ENCODE measurements around the gene SLC25A41. TPM values are rescaled to one million over a fixed set of nuclear protein-coding genes. Genes with fewer than 3 reads are reported as not detected.

Gene SLC25A41
- polyA plus RNA-seq, 3 donors: not detected

- peaks cover 30 to 69% of the 10 kb centered on the region in 2 donors for H3K36me3 Mint-ChIP-seq
- Histone ChIP-seq H3K9me3 (replicated peaks in 1 of 2; ENCODE audit: control insufficient read depth in 1 of 2, insufficient read depth in 1 of 2, low read length in 2 of 2) (no peaks in the 10 kb centered on the region), H3K27me3 (ENCODE audit: control insufficient read depth in 2 of 2, insufficient read depth in 2 of 2, low read length in 2 of 2) (no peaks in the 10 kb centered on the region), H3K27ac (ENCODE audit: low read depth in 1 of 2, low read length in 2 of 2) (no peak overlapping the region), H3K4me3 (replicated peaks in 1 of 3; ENCODE audit: low read depth in 2 of 3, low read length in 3 of 3) (no peak overlapping the region), H2AFZ (ENCODE audit: insufficient read depth, low read depth, low read length, poor library complexity, severe bottlenecking) (no peak overlapping the region), H3K4me2 (replicated peaks; ENCODE audit: extremely low read depth, low read length, poor library complexity, severe bottlenecking) (no peak overlapping the region), H3K36me3 (replicated peaks in 1 of 2; ENCODE audit: control insufficient read depth in 1 of 2, insufficient read depth in 2 of 2, low read length in 2 of 2) (peaks cover 42 to 64% of the 10 kb centered on the region in 2 donors), H3K9ac (ENCODE audit: insufficient read depth, low read length, poor library complexity, severe bottlenecking) (no peak overlapping the region), H4K20me1 (ENCODE audit: insufficient read depth, low read length) (no peaks in the 10 kb centered on the region), H3K4me1 (ENCODE audit: control insufficient read depth in 1 of 2, insufficient read depth in 2 of 2, low read length in 2 of 2) (peaks cover 6 to 8% of the 10 kb centered on the region in 2 donors), H3K79me2 (ENCODE audit: insufficient read depth, low read length) (peaks cover 6% of the 10 kb centered on the region)
- peaks cover 14% of the 10 kb centered on the region for H3K4me1 Mint-ChIP-seq
- peaks cover 0 to 1% (median 0%) of the 10 kb centered on the region in 3 donors for H3K27me3 Mint-ChIP-seq (ENCODE audit: low read depth in 3 of 3)
- intact Hi-C loops (cut with micrococcal nuclease): no loop called here
- no peak overlapping the region for H3K4me3 Mint-ChIP-seq
- H3K9me3 Mint-ChIP-seq: peaks cover 0 to 8% (median 0%) of the 10 kb centered on the region in 7 donors
- DNase-seq: peak; percentile 13 to 40 (median 27)
- peak overlapping the region in 2 of 7 donors; percentile 25 to 69 for H3K27ac Mint-ChIP-seq
- 91% methylated on average over 27 of the region's 33 CpGs for WGBS (ENCODE audit: insufficient coverage)
- TF ChIP-seq CTCF (IDR thresholded peaks at IDR 0.05): no peak
Observed at GRCh38 chr19:6476155-6476895, 42.8 kb upstream of the SLC25A41 start.

- Histone ChIP-seq H4K20me1 (ENCODE audit: insufficient read depth, low read length) (no peaks in the 10 kb centered on the region), H3K4me2 (replicated peaks; ENCODE audit: extremely low read depth, low read length, poor library complexity, severe bottlenecking) (no peak overlapping the region), H2AFZ (ENCODE audit: insufficient read depth, low read depth, low read length, poor library complexity, severe bottlenecking) (no peak overlapping the region), H3K4me1 (ENCODE audit: control insufficient read depth in 1 of 2, insufficient read depth in 2 of 2, low read length in 2 of 2) (no peaks in the 10 kb centered on the region), H3K27me3 (ENCODE audit: control insufficient read depth in 2 of 2, insufficient read depth in 2 of 2, low read length in 2 of 2) (no peaks in the 10 kb centered on the region), H3K4me3 (replicated peaks in 1 of 3; ENCODE audit: low read depth in 2 of 3, low read length in 3 of 3) (no peak overlapping the region), H3K27ac (ENCODE audit: low read depth in 1 of 2, low read length in 2 of 2) (no peak overlapping the region), H3K9ac (ENCODE audit: insufficient read depth, low read length, poor library complexity, severe bottlenecking) (no peak overlapping the region), H3K36me3 (replicated peaks in 1 of 2; ENCODE audit: control insufficient read depth in 1 of 2, insufficient read depth in 2 of 2, low read length in 2 of 2) (peaks cover 48 to 72% of the 10 kb centered on the region in 2 donors), H3K79me2 (ENCODE audit: insufficient read depth, low read length) (no peaks in the 10 kb centered on the region), H3K9me3 (replicated peaks in 1 of 2; ENCODE audit: control insufficient read depth in 1 of 2, insufficient read depth in 1 of 2, low read length in 2 of 2) (no peaks in the 10 kb centered on the region)
- Mint-ChIP-seq H3K27me3 (ENCODE audit: low read depth in 3 of 3) (no peaks in the 10 kb centered on the region), H3K4me1 (peaks cover 6% of the 10 kb centered on the region), H3K9me3 (peaks cover 0 to 7% (median 0%) of the 10 kb centered on the region in 7 donors), H3K36me3 (peaks cover 37 to 77% of the 10 kb centered on the region in 2 donors), H3K4me3 (no peak overlapping the region), H3K27ac (peak overlapping the region in 2 of 7 donors; percentile 50 to 69)
- intact Hi-C loops (cut with micrococcal nuclease): no loop called here
- no peak for DNase-seq
- no peak for TF ChIP-seq CTCF (IDR thresholded peaks at IDR 0.05)
- 94% methylated on average over 52 of the region's 52 CpGs for WGBS (ENCODE audit: insufficient coverage)
Observed at GRCh38 chr19:6475321-6476108, 42.0 kb upstream of the SLC25A41 start.

Measured in CD14-positive monocyte (primary cell).